Natural killer cell (primary cell): ENCODE results near the gene LHFPL2. TPM values are rescaled to one million over a fixed set of nuclear protein-coding genes. Genes with fewer than 3 reads are reported as not detected.

Experiments used
- ATAC-seq, 3 donors: fragments of 150-1000 bp in 2 of 3; fragments of 200-7000 bp in 1 of 3; cut with Tn5 transposase; 1 replicate in 1 of 3; 2 replicates in 2 of 3; pipeline ENCODE4 v1.10.0; 2021; ENCODE audit warnings: mild to moderate bottlenecking in 2 of 3, moderate library complexity in 2 of 3
- DNase-seq, 2 donors: peaks; one replicate each; pipeline versions ENCODE4 v3.0.0 to v3.0.0-alpha.2; 2013 to 2021; ENCODE audit warnings: mixed read lengths in 1 of 2
- H3K27ac ChIP-seq: one replicate; pipeline ENCODE4 v1.5.1; 2013; ENCODE audit warnings: mild to moderate bottlenecking, low read length
- H3K27me3 ChIP-seq: one replicate; pipeline ENCODE4 v1.6.1; 2013; ENCODE audit warnings: low read length; ENCODE audit not compliant: control insufficient read depth, insufficient read depth
- H3K36me3 ChIP-seq: one replicate; pipeline ENCODE4 v1.6.1; 2013; ENCODE audit warnings: low read length; ENCODE audit not compliant: control insufficient read depth, insufficient read depth
- H3K4me1 ChIP-seq: one replicate; pipeline ENCODE4 v1.6.1; 2013; ENCODE audit warnings: low read length; ENCODE audit not compliant: control insufficient read depth, insufficient read depth
- H3K4me3 ChIP-seq: one replicate; pipeline ENCODE4 v1.5.1; 2013; ENCODE audit warnings: low read length
- H3K9me3 ChIP-seq: one replicate; pipeline ENCODE4 v1.6.1; 2013; ENCODE audit warnings: low read length; ENCODE audit not compliant: control insufficient read depth, insufficient read depth
- H3K27ac Mint-ChIP-seq, 2 donors: one replicate each; pipeline ENCODE4 v1.8.0; 2022; ENCODE audit warnings: mild to moderate bottlenecking in 2 of 2, mixed read lengths in 2 of 2, moderate library complexity in 1 of 2
- H3K27me3 Mint-ChIP-seq, 2 donors: one replicate each; pipeline ENCODE4 v1.8.0; 2022; ENCODE audit warnings: low read depth in 2 of 2, mixed read lengths in 2 of 2
- H3K36me3 Mint-ChIP-seq: one replicate; pipeline ENCODE4 v1.8.0; 2022; ENCODE audit warnings: mixed read lengths
- H3K4me1 Mint-ChIP-seq, 2 donors: one replicate each; pipeline ENCODE4 v1.8.0; 2022; ENCODE audit warnings: mixed read lengths in 2 of 2
- H3K4me3 Mint-ChIP-seq: one replicate; pipeline ENCODE4 v1.8.0; 2022; ENCODE audit warnings: mild to moderate bottlenecking, moderate library complexity, mixed read lengths
- H3K9me3 Mint-ChIP-seq, 2 donors: one replicate each; pipeline ENCODE4 v1.8.0; 2022; ENCODE audit warnings: mixed read lengths in 2 of 2
- CTCF ChIP-seq: fragments of 200-600 bp; IDR thresholded peaks from one replicate; pipeline ENCODE4 v1.8.0; 2022; ENCODE audit warnings: antibody characterized with exemption
- WGBS: methylation state at CpG from one replicate; pipeline ENCODE4 v1.1.7; 2013; ENCODE audit warnings: missing lambda C conversion rate; ENCODE audit not compliant: insufficient coverage; 5-methylcytosine and 5-hydroxymethylcytosine counted together
- intact Hi-C: fragments of 100-400 bp; cut with micrococcal nuclease; formaldehyde crosslinking; loops from one replicate; pipeline ENCODE4 v1.14.2; 2022
- total RNA-seq, 4 donors: library from RNA; stranded (reverse); fragments of 120-200 nt in 1 of 4; gene quantifications; one replicate each; pipeline versions ENCODE4 v1.2.3 to v1.2.4, GENCODE V29; 2013 to 2022

The LHFPL2 gene
- total RNA-seq, 3 donors from 2014 or later (not counting 1 experiment from before 2014, with no cell fraction given), result 0.85 to 1.9 (median 1.00) TPM

- H3K36me3 ChIP-seq, result no peaks in the 10 kb centered on the region
- peaks cover 13 to 16% of the 10 kb centered on the region in 2 donors for H3K27me3 Mint-ChIP-seq
- no peak overlapping the region for H3K4me3 ChIP-seq
- H3K36me3 Mint-ChIP-seq, result no peaks in the 10 kb centered on the region
- ATAC-seq (no peak), DNase-seq (no peak)
- no peak overlapping the region for H3K4me3 Mint-ChIP-seq
- H3K4me1 ChIP-seq, result no peaks in the 10 kb centered on the region
- no peaks in the 10 kb centered on the region for H3K9me3 ChIP-seq
- no peaks in the 10 kb centered on the region for H3K9me3 Mint-ChIP-seq
- intact Hi-C loops, result no loop called here
- WGBS, result 88% methylated on average over 2 of the region's 2 CpGs
- H3K27ac ChIP-seq, result no peak overlapping the region
- peaks cover 0 to 2% of the 10 kb centered on the region in 2 donors for H3K4me1 Mint-ChIP-seq
- H3K27me3 ChIP-seq, result no peaks in the 10 kb centered on the region
- no peak overlapping the region for H3K27ac Mint-ChIP-seq
- no peak for TF ChIP-seq CTCF
Measured at GRCh38 chr5:78639791-78640190, 8.8 kb downstream of the LHFPL2 start.

DNA sequence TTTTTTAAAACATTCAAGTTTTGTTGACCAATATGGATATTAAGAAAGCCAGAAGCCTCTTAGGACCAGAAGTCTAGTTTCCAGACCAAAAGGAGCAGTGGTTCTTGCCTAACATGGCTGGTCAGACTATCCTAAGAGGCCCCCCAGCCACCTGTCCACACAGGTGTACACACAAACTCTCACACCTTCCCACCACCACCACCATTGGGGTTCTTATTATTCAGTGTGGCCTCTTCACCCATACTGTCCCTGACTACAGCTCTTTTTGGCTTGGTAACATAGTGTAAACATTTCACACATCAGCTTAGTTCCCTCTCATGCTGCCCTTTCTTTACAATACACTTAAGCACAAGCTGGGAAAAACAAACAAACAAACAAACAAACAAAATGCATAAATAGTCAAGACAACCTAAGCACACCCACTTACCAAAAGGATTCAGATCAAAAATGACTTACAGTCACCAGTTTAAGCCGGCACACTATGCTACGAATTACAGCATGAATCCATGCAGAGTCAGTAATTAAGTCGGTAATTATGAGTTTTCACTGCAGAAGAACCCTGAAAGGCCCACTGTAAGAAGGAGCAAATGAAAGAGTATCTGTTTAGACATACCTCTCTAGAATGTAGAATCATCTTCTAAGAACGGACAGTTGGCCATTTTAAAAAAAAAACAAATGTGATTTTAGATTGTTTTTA is 9.5 kb downstream of the LHFPL2 start:
- no peaks in the 10 kb centered on the region for H3K36me3 ChIP-seq
- Mint-ChIP-seq H3K4me3 (no peak overlapping the region), H3K27ac (no peak overlapping the region), H3K4me1 (peaks cover 0 to 4% of the 10 kb centered on the region in 2 donors), H3K9me3 (no peaks in the 10 kb centered on the region), H3K36me3 (no peaks in the 10 kb centered on the region), H3K27me3 (peaks cover 9 to 10% of the 10 kb centered on the region in 2 donors)
- no peak overlapping the region for H3K4me3 ChIP-seq
- TF ChIP-seq CTCF, result no peak
- H3K27ac ChIP-seq, result no peak overlapping the region
- no peaks in the 10 kb centered on the region for H3K4me1 ChIP-seq
- DNase-seq (no peak), ATAC-seq (no peak)
- H3K27me3 ChIP-seq, result no peaks in the 10 kb centered on the region
- H3K9me3 ChIP-seq, result no peaks in the 10 kb centered on the region
- intact Hi-C loops, result no loop called here
- WGBS, result 93% methylated on average over 3 of the region's 4 CpGs

- TF ChIP-seq CTCF, result no peak
- H3K4me3 Mint-ChIP-seq, result no peak overlapping the region
- intact Hi-C loops, result no loop called here
- Histone ChIP-seq H3K27ac (no peak overlapping the region), H3K4me3 (no peak overlapping the region), H3K4me1 (no peaks in the 10 kb centered on the region), H3K9me3 (no peaks in the 10 kb centered on the region), H3K27me3 (no peaks in the 10 kb centered on the region), H3K36me3 (no peaks in the 10 kb centered on the region)
- H3K27me3 Mint-ChIP-seq, result peaks cover 7 to 10% of the 10 kb centered on the region in 2 donors
- DNase-seq (no peak), ATAC-seq (no peak)
- peaks cover 0 to 4% of the 10 kb centered on the region in 2 donors for H3K4me1 Mint-ChIP-seq
- H3K9me3 Mint-ChIP-seq, result no peaks in the 10 kb centered on the region
- H3K36me3 Mint-ChIP-seq, result no peaks in the 10 kb centered on the region
- no peak overlapping the region for H3K27ac Mint-ChIP-seq
- WGBS, result 93% methylated on average over 10 of the region's 10 CpGs
Measured at GRCh38 chr5:78638423-78638822, 10.1 kb downstream of the LHFPL2 start.

GRCh38 chr5:78637468-78637867 is 11.1 kb downstream of the LHFPL2 start:
- H3K9me3 ChIP-seq, result no peaks in the 10 kb centered on the region
- Mint-ChIP-seq H3K4me1 (peaks cover 0 to 4% of the 10 kb centered on the region in 2 donors), H3K27ac (no peak overlapping the region), H3K36me3 (no peaks in the 10 kb centered on the region), H3K4me3 (no peak overlapping the region), H3K9me3 (no peaks in the 10 kb centered on the region), H3K27me3 (peaks cover 7 to 10% of the 10 kb centered on the region in 2 donors)
- TF ChIP-seq CTCF, result no peak
- H3K27me3 ChIP-seq, result no peaks in the 10 kb centered on the region
- H3K27ac ChIP-seq, result no peak overlapping the region
- no peaks in the 10 kb centered on the region for H3K4me1 ChIP-seq
- 90% methylated on average over 5 of the region's 5 CpGs for WGBS
- H3K4me3 ChIP-seq, result no peak overlapping the region
- no peak for ATAC-seq
- DNase-seq, result no peak
- H3K36me3 ChIP-seq, result no peaks in the 10 kb centered on the region
- intact Hi-C loops, result no loop called here
